SU-DHL-6 (cell line): Measurements from ENCODE around the gene TNS1.

Experiments
- EZH2phosphoT487 ChIP-seq: fragments of 200-600 bp; sonication (generic), shearing (Covaris generic); conservative IDR thresholded peaks from 2 replicates; pipeline ENCODE4 v1.6.1; 2018; ENCODE audit warnings: mild to moderate bottlenecking, antibody characterized with exemption, low read length, moderate library complexity, mixed read lengths
- TF ChIP-seq, protein P1 (sequence below): fragments of 200-600 bp; sonication (generic); IDR thresholded peaks from one replicate; pipeline ENCODE4 v1.5.1; 2017; ENCODE audit warnings: antibody characterized with exemption, mild to moderate bottlenecking, low read length, moderate library complexity; ENCODE audit not compliant: insufficient read depth, poor library complexity, severe bottlenecking

GRCh38 chr2:217929272-217929671 lies 73.5 kb downstream of the TNS1 start:
- TF ChIP-seq, protein P1, sequence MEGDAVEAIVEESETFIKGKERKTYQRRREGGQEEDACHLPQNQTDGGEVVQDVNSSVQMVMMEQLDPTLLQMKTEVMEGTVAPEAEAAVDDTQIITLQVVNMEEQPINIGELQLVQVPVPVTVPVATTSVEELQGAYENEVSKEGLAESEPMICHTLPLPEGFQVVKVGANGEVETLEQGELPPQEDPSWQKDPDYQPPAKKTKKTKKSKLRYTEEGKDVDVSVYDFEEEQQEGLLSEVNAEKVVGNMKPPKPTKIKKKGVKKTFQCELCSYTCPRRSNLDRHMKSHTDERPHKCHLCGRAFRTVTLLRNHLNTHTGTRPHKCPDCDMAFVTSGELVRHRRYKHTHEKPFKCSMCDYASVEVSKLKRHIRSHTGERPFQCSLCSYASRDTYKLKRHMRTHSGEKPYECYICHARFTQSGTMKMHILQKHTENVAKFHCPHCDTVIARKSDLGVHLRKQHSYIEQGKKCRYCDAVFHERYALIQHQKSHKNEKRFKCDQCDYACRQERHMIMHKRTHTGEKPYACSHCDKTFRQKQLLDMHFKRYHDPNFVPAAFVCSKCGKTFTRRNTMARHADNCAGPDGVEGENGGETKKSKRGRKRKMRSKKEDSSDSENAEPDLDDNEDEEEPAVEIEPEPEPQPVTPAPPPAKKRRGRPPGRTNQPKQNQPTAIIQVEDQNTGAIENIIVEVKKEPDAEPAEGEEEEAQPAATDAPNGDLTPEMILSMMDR: no peak
- TF ChIP-seq EZH2phosphoT487: no peak
